Stimulated activated CD4-positive, alpha-beta T cell treated with anti-CD3 and anti-CD28 coated beads, Interleukin-2, amount 100 ng/mL, for 24 hours (primary cell): ENCODE measurements around the gene CYB561D2.

Experiments
- DNase-seq, 2 donors: peaks; one replicate each; pipeline ENCODE4 v3.0.0-alpha.2; 2020

Gene CYB561D2

DNA sequence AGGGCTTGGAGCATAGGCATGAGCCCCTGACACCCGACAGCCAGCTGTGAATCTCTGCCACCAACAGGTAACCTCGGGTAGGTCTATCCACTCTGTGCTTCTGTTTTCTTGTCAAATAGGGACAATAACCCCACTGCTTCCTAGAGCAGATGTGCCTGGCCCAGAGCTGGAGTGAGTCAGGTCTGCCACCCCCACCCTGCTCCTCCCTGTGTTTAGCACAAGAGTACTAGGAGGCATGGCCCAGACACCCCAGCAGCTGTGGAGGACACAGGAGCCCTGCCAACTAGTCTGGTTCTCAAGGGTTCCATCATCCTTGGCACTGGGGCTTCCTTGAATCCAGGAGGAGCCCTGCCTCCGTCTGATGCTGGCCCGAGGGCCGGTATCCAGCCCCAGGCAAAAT, 42.4 kb downstream of the CYB561D2 start:
- no peak for DNase-seq

DNA sequence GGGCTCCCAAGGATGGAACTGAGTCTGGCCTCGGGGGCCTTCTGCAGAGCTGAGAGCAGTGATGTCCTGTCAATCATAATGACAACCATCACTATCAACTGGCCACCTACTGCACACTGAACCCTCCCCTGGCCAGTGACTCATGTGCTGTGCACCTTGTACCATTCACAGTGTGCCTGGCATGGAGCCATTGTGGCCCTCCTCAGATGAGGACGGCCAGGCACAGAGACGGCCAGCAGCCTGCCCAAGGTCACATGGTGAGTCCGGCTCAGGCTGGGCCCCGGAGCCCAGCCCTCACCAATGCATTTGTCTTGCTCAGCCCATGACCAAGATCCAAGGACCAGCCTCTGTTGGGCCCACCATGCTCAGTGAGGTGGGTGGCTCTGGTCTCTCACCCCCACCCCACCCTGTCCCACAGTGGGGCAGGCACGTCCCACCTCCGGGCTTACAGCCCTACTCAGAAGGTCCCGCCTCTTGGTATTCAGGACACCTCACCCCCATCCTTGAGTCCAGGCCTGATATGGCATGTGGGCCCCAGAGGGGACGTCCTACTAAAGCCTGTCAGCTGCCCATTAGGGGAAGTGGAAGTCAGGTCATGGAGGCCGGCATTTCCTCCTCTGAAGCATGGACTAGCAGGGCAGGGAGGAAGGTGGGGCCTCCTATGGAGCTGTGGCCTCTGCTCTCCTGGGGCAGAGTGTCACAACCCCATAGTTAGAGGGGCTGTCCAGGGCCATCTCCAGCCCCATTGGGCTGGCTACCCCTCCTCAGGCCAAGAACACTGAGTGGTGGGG, 44.6 kb downstream of the CYB561D2 start:
- DNase-seq, result no peak

DNA sequence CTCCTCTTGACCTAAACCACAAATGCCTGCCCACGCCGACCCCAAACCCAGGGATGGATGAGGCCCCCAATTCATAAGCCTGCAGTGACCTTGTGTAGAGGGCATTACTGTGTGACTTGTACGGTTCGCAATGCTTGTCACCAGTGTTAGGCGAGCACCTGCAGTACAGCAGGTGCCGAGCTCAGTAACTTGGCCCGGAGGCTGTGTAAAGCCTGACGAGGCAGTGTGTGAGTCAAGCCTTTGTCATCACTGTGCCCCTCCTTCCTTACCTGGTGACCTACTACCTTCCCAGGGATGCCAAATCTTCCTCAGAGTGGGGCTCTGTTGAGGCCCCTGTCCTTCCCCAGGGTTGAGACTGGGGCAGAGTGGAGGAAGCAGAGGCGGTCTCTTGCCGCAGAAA, 45.8 kb downstream of the CYB561D2 start:
- no peak for DNase-seq

DNA sequence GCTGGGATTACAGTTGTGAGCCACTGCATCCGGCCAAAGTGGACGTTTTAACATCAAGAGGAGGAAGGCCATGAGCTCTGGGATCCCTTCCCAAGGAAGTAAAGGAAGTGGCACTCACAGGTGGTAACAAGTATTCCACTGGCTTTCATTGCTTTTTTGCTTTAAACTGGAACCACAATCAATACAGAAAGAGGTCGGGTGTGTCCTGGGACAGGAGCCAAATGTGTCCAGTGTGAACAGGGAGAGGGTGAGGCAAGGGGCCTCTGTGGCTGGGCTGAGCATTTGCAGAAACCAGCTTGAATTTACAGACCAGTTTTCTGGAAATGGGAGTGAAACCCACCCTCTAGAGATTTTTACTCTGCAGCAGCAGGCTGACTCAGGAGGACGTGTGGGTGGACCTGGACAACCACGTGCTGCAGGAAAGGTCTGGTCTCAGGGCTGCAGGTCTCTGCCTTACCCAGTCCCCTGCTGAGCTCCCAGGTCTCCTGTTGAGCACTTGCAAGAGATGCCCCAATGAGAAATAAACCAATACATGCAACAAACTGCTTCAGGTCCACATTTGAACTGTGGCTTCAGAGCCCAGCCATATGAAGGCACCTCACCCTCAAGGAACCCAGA, 51.4 kb downstream of the CYB561D2 start:
- DNase-seq, result no peak
